Immature natural killer cell (primary cell): ENCODE data around the gene ANAPC10. TPM values are rescaled to one million over a fixed set of nuclear protein-coding genes. Genes with fewer than 3 reads are reported as not detected.
A peak's percentile ranks its signal among the peaks of the same experiment; 100 is the strongest.

Experiments
- DNase-seq, 3 donors: peaks; one replicate each; pipeline ENCODE4 v3.0.0; 2022; ENCODE audit warnings: mixed read lengths in 1 of 3
- H3K27ac Mint-ChIP-seq, 6 donors: one replicate each; pipeline ENCODE4 v1.8.0; 2020; ENCODE audit warnings: mixed read lengths in 6 of 6, mild to moderate bottlenecking in 5 of 6, inconsistent platforms in 4 of 6, moderate library complexity in 3 of 6
- H3K27me3 Mint-ChIP-seq, 3 donors: one replicate each; pipeline ENCODE4 v1.8.0; 2020 to 2021; ENCODE audit warnings: low read depth in 3 of 3, mild to moderate bottlenecking in 3 of 3, mixed read lengths in 3 of 3, moderate library complexity in 3 of 3, inconsistent platforms in 1 of 3
- H3K36me3 Mint-ChIP-seq, 3 donors: one replicate each; pipeline ENCODE4 v1.8.0; 2020; ENCODE audit warnings: mixed read lengths in 3 of 3, inconsistent platforms in 2 of 3, mild to moderate bottlenecking in 2 of 3
- H3K4me1 Mint-ChIP-seq, 2 donors: one replicate each; pipeline ENCODE4 v1.8.0; 2020; ENCODE audit warnings: inconsistent platforms in 2 of 2, mild to moderate bottlenecking in 2 of 2, mixed read lengths in 2 of 2, moderate library complexity in 1 of 2
- H3K4me3 Mint-ChIP-seq, 5 donors: one replicate each; pipeline ENCODE4 v1.8.0; 2020; ENCODE audit warnings: mild to moderate bottlenecking in 5 of 5, mixed read lengths in 5 of 5, inconsistent platforms in 3 of 5, moderate library complexity in 3 of 5
- H3K9me3 Mint-ChIP-seq, 6 donors: one replicate each; pipeline ENCODE4 v1.8.0; 2020; ENCODE audit warnings: mild to moderate bottlenecking in 6 of 6, mixed read lengths in 6 of 6, inconsistent platforms in 4 of 6, moderate library complexity in 3 of 6
- polyA plus RNA-seq, 3 donors: library from polyadenylated mRNA; unstranded; fragments of 300-500 nt; fragmentation: Illumina TruSeq; gene quantifications; one replicate each; pipeline ENCODE4 v1.2.3, GENCODE V29; 2021

The ANAPC10 gene
- polyA plus RNA-seq, 3 donors from 2014 or later: 32.6 to 39.7 (median 33.0) TPM

DNA sequence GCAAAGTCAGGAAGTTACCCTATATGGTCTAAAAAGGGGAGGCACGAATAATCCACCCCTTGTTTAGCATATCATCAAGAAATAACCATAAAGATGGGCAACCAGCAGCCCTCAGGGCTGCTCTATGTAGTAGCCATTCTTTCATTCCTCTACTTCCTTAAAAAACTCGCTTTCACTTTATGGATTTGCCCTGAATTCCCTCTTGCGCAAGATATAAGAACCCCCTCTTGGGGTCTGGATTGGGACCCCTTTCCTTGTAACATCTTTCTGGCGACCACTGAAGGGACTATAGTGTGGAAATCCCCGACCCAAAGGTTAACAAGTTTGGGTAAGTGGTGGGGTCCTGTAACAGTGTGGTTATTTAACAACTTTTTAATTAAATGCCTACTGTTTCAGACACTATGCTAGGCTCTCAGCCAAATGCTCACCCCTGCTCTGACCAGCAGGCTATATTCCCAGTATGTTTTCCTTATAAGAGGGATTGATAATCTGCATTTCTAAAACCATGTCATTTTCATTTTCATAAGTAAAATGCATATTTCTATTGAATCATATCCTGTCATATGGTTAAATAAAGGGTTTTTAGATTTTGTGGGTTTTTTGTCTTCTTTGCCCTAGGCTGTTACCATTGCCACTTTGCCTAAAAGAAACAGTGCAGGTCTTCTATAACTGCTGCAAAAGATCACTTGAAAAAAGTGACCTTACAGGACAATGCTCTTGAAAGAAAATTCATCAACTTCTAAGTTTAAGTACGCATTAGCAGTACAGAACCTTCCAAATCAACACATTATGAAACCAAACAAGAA, 41.5 kb downstream of the ANAPC10 start:
- Mint-ChIP-seq H3K36me3 (peaks cover 0 to 5% (median 5%) of the 10 kb centered on the region in 3 donors), H3K4me1 (peaks cover 30 to 37% of the 10 kb centered on the region in 2 donors), H3K9me3 (no peaks in the 10 kb centered on the region), H3K27me3 (no peaks in the 10 kb centered on the region), H3K4me3 (peak overlapping the region in 1 of 5 donors; percentile 26), H3K27ac (peak overlapping the region; percentile 1 to 80 (median 18))
- DNase-seq: no peak

- H3K36me3 Mint-ChIP-seq: peaks cover 0 to 5% (median 5%) of the 10 kb centered on the region in 3 donors
- no peak overlapping the region for H3K4me3 Mint-ChIP-seq
- DNase-seq: no peak
- H3K27me3 Mint-ChIP-seq: no peaks in the 10 kb centered on the region
- H3K9me3 Mint-ChIP-seq: no peaks in the 10 kb centered on the region
- H3K4me1 Mint-ChIP-seq: peaks cover 30 to 45% of the 10 kb centered on the region in 2 donors
- peak overlapping the region in 4 of 6 donors; percentile 1 to 18 (median 10) for H3K27ac Mint-ChIP-seq
Measured at GRCh38 chr4:145055533-145056257, 42.3 kb downstream of the ANAPC10 start.

- peak overlapping the region in 1 of 6 donors; percentile 24 for H3K27ac Mint-ChIP-seq
- no peak for DNase-seq
- peaks cover 2 to 10% of the 10 kb centered on the region in 2 donors for H3K4me1 Mint-ChIP-seq
- H3K9me3 Mint-ChIP-seq: no peaks in the 10 kb centered on the region
- no peak overlapping the region for H3K4me3 Mint-ChIP-seq
- H3K36me3 Mint-ChIP-seq: peaks cover 0 to 5% (median 4%) of the 10 kb centered on the region in 3 donors
- no peaks in the 10 kb centered on the region for H3K27me3 Mint-ChIP-seq
Measured at GRCh38 chr4:145049241-145049640, 48.8 kb downstream of the ANAPC10 start.

- Mint-ChIP-seq H3K36me3 (peaks cover 0 to 5% (median 4%) of the 10 kb centered on the region in 3 donors), H3K9me3 (no peaks in the 10 kb centered on the region), H3K4me3 (no peak overlapping the region), H3K27me3 (no peaks in the 10 kb centered on the region), H3K4me1 (peaks cover 2 to 15% of the 10 kb centered on the region in 2 donors), H3K27ac (no peak overlapping the region)
- DNase-seq: no peak
Measured at GRCh38 chr4:145048817-145049216, 49.2 kb downstream of the ANAPC10 start.

GRCh38 chr4:145047151-145047550, 50.8 kb downstream of the ANAPC10 start:
- no peaks in the 10 kb centered on the region for H3K27me3 Mint-ChIP-seq
- no peak overlapping the region for H3K27ac Mint-ChIP-seq
- H3K9me3 Mint-ChIP-seq: no peaks in the 10 kb centered on the region
- no peak for DNase-seq
- H3K4me3 Mint-ChIP-seq: no peak overlapping the region
- peaks cover 0 to 5% (median 4%) of the 10 kb centered on the region in 3 donors for H3K36me3 Mint-ChIP-seq
- H3K4me1 Mint-ChIP-seq: peaks cover 2 to 16% of the 10 kb centered on the region in 2 donors

- Mint-ChIP-seq H3K27me3 (no peaks in the 10 kb centered on the region), H3K36me3 (peaks cover 0 to 5% (median 4%) of the 10 kb centered on the region in 3 donors), H3K4me3 (no peak overlapping the region), H3K4me1 (peaks cover 7 to 14% of the 10 kb centered on the region in 2 donors), H3K27ac (no peak overlapping the region), H3K9me3 (no peaks in the 10 kb centered on the region)
- DNase-seq: no peak
Measured at GRCh38 chr4:145045180-145045579, 52.8 kb downstream of the ANAPC10 start.

- H3K27ac Mint-ChIP-seq: no peak overlapping the region
Measured at GRCh38 chr4:145044341-145044740, 53.7 kb downstream of the ANAPC10 start.

GRCh38 chr4:145043306-145043705, 54.7 kb downstream of the ANAPC10 start:
- no peak for DNase-seq
- H3K4me1 Mint-ChIP-seq: peaks cover 7 to 14% of the 10 kb centered on the region in 2 donors
- no peak overlapping the region for H3K4me3 Mint-ChIP-seq
- no peaks in the 10 kb centered on the region for H3K36me3 Mint-ChIP-seq
- no peaks in the 10 kb centered on the region for H3K27me3 Mint-ChIP-seq
- H3K27ac Mint-ChIP-seq: peak overlapping the region in 1 of 6 donors; percentile 45
- no peaks in the 10 kb centered on the region for H3K9me3 Mint-ChIP-seq

More at GRCh38 chr4:145044341-145044740, 53.7 kb downstream of the ANAPC10 start:
- Mint-ChIP-seq H3K4me3 (no peak overlapping the region), H3K36me3 (no peaks in the 10 kb centered on the region), H3K9me3 (no peaks in the 10 kb centered on the region), H3K4me1 (peaks cover 7 to 14% of the 10 kb centered on the region in 2 donors), H3K27me3 (no peaks in the 10 kb centered on the region)
- DNase-seq: no peak

- Mint-ChIP-seq H3K4me3 (no peak overlapping the region), H3K9me3 (no peaks in the 10 kb centered on the region), H3K27ac (no peak overlapping the region), H3K27me3 (no peaks in the 10 kb centered on the region), H3K4me1 (peaks cover 7 to 14% of the 10 kb centered on the region in 2 donors), H3K36me3 (no peaks in the 10 kb centered on the region)
- DNase-seq: no peak
Measured at GRCh38 chr4:145042601-145043285, 55.3 kb downstream of the ANAPC10 start.

- Mint-ChIP-seq H3K4me3 (no peak overlapping the region), H3K27me3 (no peaks in the 10 kb centered on the region), H3K4me1 (peaks cover 5 to 14% of the 10 kb centered on the region in 2 donors), H3K27ac (peak overlapping the region in 2 of 6 donors; percentile 19 to 34), H3K9me3 (no peaks in the 10 kb centered on the region), H3K36me3 (peaks cover 0 to 3% (median 0%) of the 10 kb centered on the region in 3 donors)
- DNase-seq: no peak
Measured at GRCh38 chr4:145041378-145041777, 56.6 kb downstream of the ANAPC10 start.

DNA sequence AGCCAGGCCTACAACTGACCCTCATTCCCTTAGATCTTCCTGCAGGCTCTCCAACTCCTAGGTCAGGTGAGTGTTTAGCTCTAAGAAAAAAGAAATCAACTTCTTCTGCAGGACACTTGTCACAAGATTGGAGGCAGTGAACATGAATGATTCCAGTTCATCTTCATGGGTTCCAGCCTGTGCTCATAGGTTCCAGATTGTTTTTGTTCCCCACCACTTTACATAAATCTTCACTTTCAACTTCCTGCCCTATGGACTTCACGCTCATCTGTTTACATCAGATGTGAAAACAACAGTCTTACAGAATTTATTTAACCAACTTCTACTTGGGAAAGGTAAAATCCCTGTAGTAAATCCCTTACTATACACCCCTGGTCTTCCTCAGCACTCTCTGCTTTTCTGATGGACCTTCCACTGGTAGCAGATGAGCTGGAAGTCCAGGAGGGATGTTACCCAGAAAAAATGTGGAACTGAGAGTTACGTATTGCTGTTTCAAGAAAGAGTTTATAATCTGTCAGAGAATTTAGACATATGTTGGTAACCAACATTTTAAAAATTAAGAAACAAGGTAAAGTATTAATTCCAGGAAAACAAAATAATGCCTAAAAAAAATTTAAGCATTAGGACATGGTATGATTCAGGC, 62.4 kb downstream of the ANAPC10 start:
- Mint-ChIP-seq H3K4me3 (no peak overlapping the region), H3K9me3 (no peaks in the 10 kb centered on the region), H3K4me1 (peaks cover 0 to 14% of the 10 kb centered on the region in 2 donors), H3K36me3 (peaks cover 15 to 26% (median 24%) of the 10 kb centered on the region in 3 donors), H3K27me3 (no peaks in the 10 kb centered on the region), H3K27ac (no peak overlapping the region)
- no peak for DNase-seq

DNA sequence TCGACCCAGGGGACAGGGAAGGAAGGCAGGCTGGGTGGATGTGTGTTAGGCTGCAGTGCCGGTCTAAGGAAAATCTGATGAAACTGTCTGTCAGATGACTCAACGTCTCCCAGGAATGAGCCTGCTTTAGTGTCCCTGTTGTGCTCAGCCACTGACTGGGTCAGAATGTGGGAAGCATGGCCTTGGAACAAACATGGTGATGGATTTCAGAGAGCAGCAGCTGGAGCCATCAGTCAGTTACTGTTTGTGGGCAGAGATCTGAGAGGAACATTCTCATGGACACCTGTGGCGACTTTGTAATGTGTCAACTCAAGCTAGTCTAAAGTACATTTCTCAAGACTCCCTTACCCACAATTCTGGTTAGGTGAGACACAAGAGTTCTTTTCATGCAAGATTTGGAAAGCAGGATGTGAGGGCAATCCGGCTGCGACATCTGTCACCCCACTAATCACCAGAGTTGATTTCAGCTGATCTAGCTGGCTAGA, 63.2 kb downstream of the ANAPC10 start:
- H3K27me3 Mint-ChIP-seq: no peaks in the 10 kb centered on the region
- H3K36me3 Mint-ChIP-seq: peaks cover 15 to 27% (median 26%) of the 10 kb centered on the region in 3 donors
- H3K9me3 Mint-ChIP-seq: no peaks in the 10 kb centered on the region
- peaks cover 0 to 14% of the 10 kb centered on the region in 2 donors for H3K4me1 Mint-ChIP-seq
- no peak for DNase-seq
- H3K4me3 Mint-ChIP-seq: no peak overlapping the region
- no peak overlapping the region for H3K27ac Mint-ChIP-seq

GRCh38 chr4:145019346-145019745, 78.7 kb downstream of the ANAPC10 start:
- H3K4me3 Mint-ChIP-seq: peak overlapping the region; percentile 72 to 81 (median 78)
- peak; percentile 36 to 45 (median 41) for DNase-seq
- peaks cover 0 to 4% (median 0%) of the 10 kb centered on the region in 6 donors for H3K9me3 Mint-ChIP-seq
- peaks cover 3 to 10% (median 7%) of the 10 kb centered on the region in 3 donors for H3K36me3 Mint-ChIP-seq
- peak overlapping the region; percentile 82 to 98 (median 96) for H3K27ac Mint-ChIP-seq
- H3K27me3 Mint-ChIP-seq: peaks cover 0 to 3% (median 0%) of the 10 kb centered on the region in 3 donors
- peaks cover 32 to 39% of the 10 kb centered on the region in 2 donors for H3K4me1 Mint-ChIP-seq
